CMK (cell line): ENCODE data around the gene HELZ.
"Not testable (repeated sequence)": the region's sequence is repeated elsewhere in the genome, so short reads cannot be mapped to it uniquely, and the experiment has no call there.

Experiments
- DNase-seq: peaks from one replicate; pipeline ENCODE4 v3.0.0-alpha.2; 2010; ENCODE audit warnings: low read depth

HELZ gene, protein sequence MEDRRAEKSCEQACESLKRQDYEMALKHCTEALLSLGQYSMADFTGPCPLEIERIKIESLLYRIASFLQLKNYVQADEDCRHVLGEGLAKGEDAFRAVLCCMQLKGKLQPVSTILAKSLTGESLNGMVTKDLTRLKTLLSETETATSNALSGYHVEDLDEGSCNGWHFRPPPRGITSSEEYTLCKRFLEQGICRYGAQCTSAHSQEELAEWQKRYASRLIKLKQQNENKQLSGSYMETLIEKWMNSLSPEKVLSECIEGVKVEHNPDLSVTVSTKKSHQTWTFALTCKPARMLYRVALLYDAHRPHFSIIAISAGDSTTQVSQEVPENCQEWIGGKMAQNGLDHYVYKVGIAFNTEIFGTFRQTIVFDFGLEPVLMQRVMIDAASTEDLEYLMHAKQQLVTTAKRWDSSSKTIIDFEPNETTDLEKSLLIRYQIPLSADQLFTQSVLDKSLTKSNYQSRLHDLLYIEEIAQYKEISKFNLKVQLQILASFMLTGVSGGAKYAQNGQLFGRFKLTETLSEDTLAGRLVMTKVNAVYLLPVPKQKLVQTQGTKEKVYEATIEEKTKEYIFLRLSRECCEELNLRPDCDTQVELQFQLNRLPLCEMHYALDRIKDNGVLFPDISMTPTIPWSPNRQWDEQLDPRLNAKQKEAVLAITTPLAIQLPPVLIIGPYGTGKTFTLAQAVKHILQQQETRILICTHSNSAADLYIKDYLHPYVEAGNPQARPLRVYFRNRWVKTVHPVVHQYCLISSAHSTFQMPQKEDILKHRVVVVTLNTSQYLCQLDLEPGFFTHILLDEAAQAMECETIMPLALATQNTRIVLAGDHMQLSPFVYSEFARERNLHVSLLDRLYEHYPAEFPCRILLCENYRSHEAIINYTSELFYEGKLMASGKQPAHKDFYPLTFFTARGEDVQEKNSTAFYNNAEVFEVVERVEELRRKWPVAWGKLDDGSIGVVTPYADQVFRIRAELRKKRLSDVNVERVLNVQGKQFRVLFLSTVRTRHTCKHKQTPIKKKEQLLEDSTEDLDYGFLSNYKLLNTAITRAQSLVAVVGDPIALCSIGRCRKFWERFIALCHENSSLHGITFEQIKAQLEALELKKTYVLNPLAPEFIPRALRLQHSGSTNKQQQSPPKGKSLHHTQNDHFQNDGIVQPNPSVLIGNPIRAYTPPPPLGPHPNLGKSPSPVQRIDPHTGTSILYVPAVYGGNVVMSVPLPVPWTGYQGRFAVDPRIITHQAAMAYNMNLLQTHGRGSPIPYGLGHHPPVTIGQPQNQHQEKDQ (N-terminal part only)

GRCh38 chr17:67245073-67245693 is at the start of gene HELZ:
Gene HELZ, minus strand, starts transcription at chr17:67245196. Its CDS starts 26,392 bp downstream, at chr17:67218804.
- peak; percentile 78 for DNase-seq

- DNase-seq: peak; percentile 42
Measured at GRCh38 chr17:67293251-67294203, 48.5 kb upstream of the HELZ start.

DNA sequence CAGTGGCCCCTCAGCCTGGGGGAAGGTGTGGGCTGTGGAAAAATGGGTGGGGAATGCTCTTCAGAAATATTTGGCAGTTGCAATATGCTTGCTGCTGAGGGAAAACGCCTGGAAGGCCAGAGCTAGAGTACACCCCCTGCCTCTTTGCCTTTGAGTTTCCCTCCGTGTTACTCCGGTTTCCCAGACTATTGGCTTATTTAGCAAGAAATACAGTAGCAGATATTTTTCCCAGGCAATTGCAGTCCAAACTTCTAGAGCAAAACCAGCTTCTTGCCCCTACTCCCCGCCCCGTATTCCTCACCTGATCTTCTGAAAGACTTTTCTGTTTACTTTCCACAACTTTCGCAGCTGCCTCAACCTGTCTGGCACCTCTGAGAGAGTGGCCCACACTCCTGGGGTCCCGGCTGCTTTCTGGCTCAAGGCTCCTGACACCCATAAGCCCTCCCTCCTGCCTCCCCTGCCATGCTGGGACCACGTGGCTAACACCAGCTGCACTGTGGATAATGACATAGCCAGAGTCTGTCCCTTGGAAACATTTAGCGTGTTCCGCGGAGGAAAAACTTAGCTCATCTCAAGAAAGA is 45.8 kb upstream of the HELZ start:
- no peak for DNase-seq

- DNase-seq: no peak
Measured at GRCh38 chr17:67290244-67290643, 45.2 kb upstream of the HELZ start.

- DNase-seq: no peak
Measured at GRCh38 chr17:67289181-67289876, 44.3 kb upstream of the HELZ start.

DNA sequence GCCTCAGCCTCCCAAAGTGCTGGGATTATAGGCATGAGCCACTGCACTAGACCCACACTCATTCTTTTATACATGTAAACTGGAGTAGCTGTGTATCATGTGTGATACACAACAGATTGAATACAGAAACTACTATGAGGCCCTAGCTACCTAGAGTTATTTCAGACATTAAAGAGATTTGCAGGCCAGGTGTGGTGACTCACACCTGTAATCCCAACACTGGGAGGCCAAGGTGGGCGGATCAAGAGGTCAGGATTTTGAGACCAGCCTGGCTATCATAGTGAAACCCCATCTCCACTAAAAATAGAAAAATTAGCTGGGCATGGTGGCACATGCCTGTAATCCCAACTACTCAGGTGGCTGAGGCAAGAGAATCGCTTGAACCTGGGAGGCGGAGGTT is 41.8 kb upstream of the HELZ start:
- not testable (repeated sequence) for DNase-seq

- DNase-seq: no peak
Measured at GRCh38 chr17:67285360-67285759, 40.4 kb upstream of the HELZ start.

GRCh38 chr17:67283731-67284516 is 38.9 kb upstream of the HELZ start:
- DNase-seq: no peak

GRCh38 chr17:67281743-67282142 is 36.7 kb upstream of the HELZ start:
- DNase-seq: no peak

DNA sequence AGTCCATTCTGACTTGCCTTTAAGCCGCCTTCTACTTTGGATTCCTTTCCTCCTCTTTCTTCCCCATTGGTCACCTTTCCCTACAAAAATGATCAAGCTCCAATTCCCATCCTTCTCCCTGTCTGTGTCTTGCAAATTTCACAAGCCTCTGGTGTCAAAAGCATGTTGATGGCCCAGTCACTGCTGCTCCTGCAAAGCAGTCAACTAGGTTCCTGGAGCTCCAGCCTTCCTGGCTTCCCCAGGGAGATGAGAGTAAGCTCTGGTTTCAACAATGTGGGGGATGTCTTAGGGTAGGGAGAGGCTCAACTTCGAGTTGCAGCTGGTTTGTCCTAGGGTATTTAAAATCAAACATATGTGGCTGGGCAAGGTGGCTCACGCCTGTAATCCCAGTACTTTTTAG is 36.1 kb upstream of the HELZ start:
- no peak for DNase-seq

- DNase-seq: no peak
Measured at GRCh38 chr17:67280279-67280678, 35.3 kb upstream of the HELZ start.

DNA sequence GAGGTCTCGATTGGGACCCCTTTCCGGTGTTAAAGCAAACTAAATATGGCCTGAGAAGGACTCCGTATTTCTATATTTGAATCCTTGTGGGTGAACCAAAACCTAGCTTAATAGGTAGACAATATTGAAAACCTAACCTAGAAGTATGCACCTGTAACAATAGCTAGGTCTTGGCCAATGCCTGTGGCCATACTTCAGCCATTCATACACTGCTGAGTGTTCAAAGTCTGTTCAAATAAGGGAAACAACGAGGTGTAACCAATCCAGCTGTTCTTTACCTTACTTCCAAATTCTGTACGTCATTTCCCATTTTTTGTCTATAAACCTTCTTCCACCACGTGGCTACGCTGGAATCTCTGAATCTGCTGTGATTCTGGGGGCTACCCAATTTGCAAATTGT is 34.1 kb upstream of the HELZ start:
- DNase-seq: no peak

- DNase-seq: no peak
Measured at GRCh38 chr17:67278363-67278762, 33.4 kb upstream of the HELZ start.

GRCh38 chr17:67276075-67276474 is 31.1 kb upstream of the HELZ start:
- DNase-seq: no peak

- DNase-seq: no peak
Measured at GRCh38 chr17:67274466-67274865, 29.5 kb upstream of the HELZ start.

GRCh38 chr17:67273900-67274299 is 28.9 kb upstream of the HELZ start:
- DNase-seq: no peak

- no peak for DNase-seq
Measured at GRCh38 chr17:67272312-67273047, 27.5 kb upstream of the HELZ start.

- DNase-seq: not testable (repeated sequence)
Measured at GRCh38 chr17:67271187-67271586, 26.2 kb upstream of the HELZ start.
